Endothelial cell of umbilical vein (primary cell): ENCODE measurements around the gene UBR3. TPM values are rescaled to one million over a fixed set of nuclear protein-coding genes. Genes with fewer than 3 reads are reported as not detected.

Experiments used
- BruUV-seq: library from RNA; stranded (reverse); fragments of 400-500 nt; replicated peaks from 2 replicates; lab custom pipeline; 2021; lab: Mats Ljungman, UMichigan
- CTCF ChIA-PET: fragments of 300-600, 350-600 bp; sonication (Branson Sonifier 250); formaldehyde crosslinking; loops from one replicate; lab custom pipeline; 2021; ENCODE audit warnings: antibody characterized with exemption, inconsistent platforms; lab: Charles Lee
- POLR2A ChIA-PET: fragments of 300-600, 350-600 bp; sonication (Branson Sonifier 250); formaldehyde crosslinking; loops from one replicate; lab custom pipeline; 2021; ENCODE audit warnings: antibody characterized with exemption, inconsistent platforms; lab: Charles Lee
- DNase-seq: peaks from one replicate; pipeline ENCODE4 v3.0.0-alpha.2; 2011; ENCODE audit warnings: low read depth, low spot score
- FAIRE-seq: peaks from 2 replicates; lab custom pipeline; 2011; peaks lifted over from hg19 to GRCh38; lab: Jason Lieb, UNC
- H2AFZ ChIP-seq: 2 replicates; pipeline ENCODE4 v1.6.0; 2012; ENCODE audit warnings: low read depth, low read length, control low read depth, inconsistent platforms
- H3K27ac ChIP-seq: 2 replicates; pipeline ENCODE4 v1.5.1; 2011; ENCODE audit warnings: low read depth, mild to moderate bottlenecking, control low read depth, low read length, moderate library complexity; ENCODE audit not compliant: insufficient read depth
- H3K27me3 ChIP-seq, 2 experiments: 2 replicates each; pipeline versions ENCODE4 v1.6.0 to v1.6.1; 2011; ENCODE audit warnings: low read length in 2 of 2, mixed read lengths in 1 of 2; ENCODE audit not compliant: control insufficient read depth in 2 of 2, insufficient read depth in 2 of 2
- H3K36me3 ChIP-seq, 2 experiments: 2 replicates in 1 of 2; 3 replicates in 1 of 2; pipeline ENCODE4 v1.5.1; 2011; ENCODE audit warnings: low read length in 2 of 2, mild to moderate bottlenecking in 1 of 2, moderate library complexity in 1 of 2; ENCODE audit not compliant: control insufficient read depth in 2 of 2, insufficient read depth in 2 of 2; ENCODE audit errors: extremely low read depth in 1 of 2
- H3K4me1 ChIP-seq: 3 replicates; pipeline ENCODE4 v1.5.1; 2011; ENCODE audit warnings: mild to moderate bottlenecking, low read length; ENCODE audit not compliant: control insufficient read depth, insufficient read depth; ENCODE audit errors: extremely low read depth
- H3K4me2 ChIP-seq: 2 replicates; pipeline ENCODE4 v1.6.1; 2011; ENCODE audit warnings: low read length, control low read depth, mixed read lengths; ENCODE audit not compliant: insufficient read depth
- H3K4me3 ChIP-seq, 3 experiments: fragments of 200-600 bp in 1 of 3; sonication (generic), shearing (Covaris generic) in 1 of 3; replicated peaks in 1 of 3; 2 replicates each; pipeline ENCODE4 v1.5.1; 2011 to 2016; ENCODE audit warnings: control low read depth in 3 of 3, low read length in 3 of 3, mild to moderate bottlenecking in 2 of 3, inconsistent platforms in 1 of 3, low read depth in 1 of 3, moderate library complexity in 1 of 3; ENCODE audit not compliant: insufficient read depth in 1 of 3
- H3K79me2 ChIP-seq: 2 replicates; pipeline ENCODE4 v1.6.0; 2012; ENCODE audit warnings: low read length, inconsistent platforms; ENCODE audit not compliant: control insufficient read depth, insufficient read depth
- H3K9ac ChIP-seq: replicated peaks from 2 replicates; pipeline ENCODE3; 2011; ENCODE audit warnings: low read length, control low read depth; ENCODE audit not compliant: insufficient read depth; ENCODE audit errors: extremely low read depth
- H3K9me1 ChIP-seq: replicated peaks from 3 replicates; pipeline ENCODE4 v1.6.0; 2011; ENCODE audit warnings: mild to moderate bottlenecking, low read length; ENCODE audit not compliant: control insufficient read depth, insufficient read depth; ENCODE audit errors: extremely low read depth
- H3K9me3 ChIP-seq: replicated peaks from 2 replicates; pipeline ENCODE4 v1.5.1; 2012; ENCODE audit warnings: low read length, inconsistent platforms; ENCODE audit not compliant: control insufficient read depth, insufficient read depth
- H4K20me1 ChIP-seq: replicated peaks from 2 replicates; pipeline ENCODE3; 2011; ENCODE audit warnings: mild to moderate bottlenecking, low read length; ENCODE audit not compliant: control insufficient read depth, insufficient read depth; ENCODE audit errors: extremely low read depth
- FOS ChIP-seq: IDR thresholded peaks from 2 replicates; pipeline ENCODE4 v1.6.1; 2011; ENCODE audit warnings: mild to moderate bottlenecking, low read length, moderate library complexity, borderline replicate concordance; ENCODE audit not compliant: insufficient read depth
- GATA2 ChIP-seq: IDR thresholded peaks from 2 replicates; pipeline ENCODE4 v1.7.0; 2011; ENCODE audit warnings: low read depth, mild to moderate bottlenecking, moderate library complexity, mixed read lengths, low read length; ENCODE audit not compliant: insufficient read length, insufficient read depth
- MAX ChIP-seq: IDR thresholded peaks from 2 replicates; pipeline ENCODE4 v1.6.1; 2011; ENCODE audit not compliant: insufficient read depth, insufficient read length
- MYC ChIP-seq: IDR thresholded peaks from one replicate; pipeline ENCODE4 v1.6.1; 2011; ENCODE audit warnings: mild to moderate bottlenecking, low read depth, low read length
- POLR2A ChIP-seq: IDR thresholded peaks from 2 replicates; pipeline ENCODE4 v1.6.1; 2012; ENCODE audit warnings: low read depth, mild to moderate bottlenecking, control low read depth, low read length
- dilution Hi-C: fragments of 300-500 bp; cut with MboI; formaldehyde crosslinking; loops from one replicate; pipeline ENCODE4 v1.15.0; 2019; ENCODE audit warnings: low sequenced_read_pairs; ENCODE audit not compliant: extremely low pct_ligation_motif_present
- intact Hi-C: fragments of 100-400 bp; cut with micrococcal nuclease; formaldehyde crosslinking; loops from one replicate; pipeline ENCODE4 v1.10.0; 2022
- polyA plus RNA-seq, 4 experiments: library from polyadenylated mRNA; depleted of rRNA in 3 of 4; stranded (reverse) in 3 of 4; unstranded in 1 of 4; fragments of >200 nt; gene quantifications; 2 replicates each; pipeline versions ENCODE4 v1.2.1 to v1.2.3, GENCODE V29; 2011 to 2012; ENCODE audit warnings: missing spikeins in 1 of 4
- total RNA-seq: library from RNA; stranded (reverse); gene quantifications from 2 replicates; pipeline ENCODE4 v1.2.3, GENCODE V29; 2021

The UBR3 gene
- total and polyA plus RNA-seq, 2 donors (not counting 3 experiments of a cell fraction or from before 2014, with no cell fraction given): 5.3 to 27.5 TPM

GRCh38 chr2:169980001-169980400 is 152.7 kb downstream of the UBR3 start:
- no TSS peak for BruUV-seq
- H3K79me2 ChIP-seq: peaks cover 2% of the 10 kb centered on the region
- no peak overlapping the region for H3K4me2 ChIP-seq
- dilution Hi-C loops (no loop called here), intact Hi-C loops (no loop called here)
- H2AFZ ChIP-seq: no peak overlapping the region
- no peaks in the 10 kb centered on the region for H3K4me1 ChIP-seq
- H3K36me3 ChIP-seq: peaks cover 0 to 4% of the 10 kb centered on the region in 2 experiments
- CTCF ChIA-PET: no interaction called here
- DNase-seq (no peak), FAIRE-seq (no peak)
- H3K9me3 ChIP-seq: no peaks in the 10 kb centered on the region
- H3K9ac ChIP-seq: no peak overlapping the region
- H3K27ac ChIP-seq: no peak overlapping the region
- no peak overlapping the region for H3K4me3 ChIP-seq
- H3K9me1 ChIP-seq: no peaks in the 10 kb centered on the region
- TF ChIP-seq MAX (no peak), FOS (no peak), GATA2 (no peak), MYC (no peak)
- H3K27me3 ChIP-seq: no peaks in the 10 kb centered on the region
- POLR2A ChIA-PET: no interaction called here
- peaks cover 2% of the 10 kb centered on the region for H4K20me1 ChIP-seq

GRCh38 chr2:169980643-169981042 is 153.4 kb downstream of the UBR3 start:
- H3K9me3 ChIP-seq: no peaks in the 10 kb centered on the region
- CTCF ChIA-PET: no interaction called here
- FAIRE-seq (no peak), DNase-seq (no peak)
- TF ChIP-seq POLR2A: no peak
- no peak overlapping the region for H2AFZ ChIP-seq
- POLR2A ChIA-PET: no interaction called here
- peaks cover 2% of the 10 kb centered on the region for H4K20me1 ChIP-seq
- no peaks in the 10 kb centered on the region for H3K27me3 ChIP-seq
- BruUV-seq: no TSS peak
- no peak overlapping the region for H3K9ac ChIP-seq
- intact Hi-C loops: no loop called here
- no peak overlapping the region for H3K4me2 ChIP-seq
- H3K27ac ChIP-seq: no peak overlapping the region
- H3K79me2 ChIP-seq: no peaks in the 10 kb centered on the region
- peaks cover 0 to 4% of the 10 kb centered on the region in 2 experiments for H3K36me3 ChIP-seq
- dilution Hi-C loops: no loop called here
- no peaks in the 10 kb centered on the region for H3K4me1 ChIP-seq
- no peak overlapping the region for H3K4me3 ChIP-seq
- H3K9me1 ChIP-seq: no peaks in the 10 kb centered on the region
